Neural cell (in vitro differentiated cells): ENCODE data around the gene SH3YL1. TPM values are rescaled to one million over a fixed set of nuclear protein-coding genes. Genes with fewer than 3 reads are reported as not detected.

Experiments
- H2AFZ ChIP-seq: fragments of 200-600, 300-800 bp; sonication (generic), shearing (Covaris generic); 2 replicates; pipeline ENCODE4 v1.6.0; 2014; ENCODE audit warnings: low read depth, mild to moderate bottlenecking, antibody characterized with exemption, low read length, moderate library complexity
- H3F3A ChIP-seq: fragments of 200-600 bp; shearing (Covaris generic); 2 replicates; pipeline ENCODE4 v1.6.1; 2016; ENCODE audit warnings: mild to moderate bottlenecking, moderate library complexity, mixed read lengths, antibody characterized with exemption, low read length; ENCODE audit not compliant: insufficient read depth, poor library complexity, severe bottlenecking
- H3K27ac ChIP-seq: fragments of 200-600, 300-800 bp; sonication (generic), shearing (Covaris generic); 2 replicates; pipeline ENCODE4 v1.5.1; 2014; ENCODE audit warnings: mild to moderate bottlenecking, low read length, moderate library complexity
- H3K27me3 ChIP-seq: fragments of 300-800, 200-600 bp; sonication (generic), shearing (Covaris generic); 2 replicates; pipeline ENCODE4 v1.6.0; 2014; ENCODE audit warnings: mild to moderate bottlenecking, low read depth, low read length, moderate library complexity; ENCODE audit not compliant: insufficient read depth
- H3K36me3 ChIP-seq: fragments of 300-800, 200-600 bp; sonication (generic), shearing (Covaris generic); 2 replicates; pipeline ENCODE4 v1.5.1; 2014; ENCODE audit warnings: mild to moderate bottlenecking, antibody characterized with exemption, low read length, moderate library complexity; ENCODE audit not compliant: insufficient read depth
- H3K4me2 ChIP-seq: fragments of 300-800, 200-600 bp; sonication (generic), shearing (Covaris generic); 2 replicates; pipeline ENCODE4 v1.6.0; 2014; ENCODE audit warnings: mild to moderate bottlenecking, low read length
- H3K4me3 ChIP-seq: fragments of 300-800, 200-600 bp; sonication (generic), shearing (Covaris generic); 2 replicates; pipeline ENCODE4 v1.5.1; 2014; ENCODE audit warnings: mild to moderate bottlenecking, low read length, moderate library complexity
- H3K79me2 ChIP-seq: fragments of 200-600 bp; shearing (Covaris generic); replicated peaks from 2 replicates; pipeline ENCODE4 v1.6.0; 2014; ENCODE audit warnings: mild to moderate bottlenecking, low read length, moderate library complexity; ENCODE audit not compliant: insufficient read depth
- H3K9ac ChIP-seq: fragments of 300-800, 200-600 bp; sonication (generic), shearing (Covaris generic); 2 replicates; pipeline ENCODE4 v1.6.1; 2016; ENCODE audit warnings: mild to moderate bottlenecking, low read length, mixed read lengths
- H3K9me2 ChIP-seq: fragments of 200-600 bp; shearing (Covaris generic); 2 replicates; pipeline ENCODE4 v1.6.1; 2016; ENCODE audit warnings: mild to moderate bottlenecking, low read length, mixed read lengths; ENCODE audit not compliant: insufficient read depth
- H3K9me3 ChIP-seq: fragments of 200-600, 300-800 bp; sonication (generic), shearing (Covaris generic); 2 replicates; pipeline ENCODE4 v1.6.1; 2016; ENCODE audit warnings: mild to moderate bottlenecking, mixed run types, low read length, moderate library complexity, mixed read lengths
- H4K20me1 ChIP-seq: fragments of 200-600 bp; shearing (Covaris generic); 2 replicates; pipeline ENCODE4 v1.6.1; 2016; ENCODE audit warnings: mild to moderate bottlenecking, mixed run types; ENCODE audit not compliant: insufficient read depth
- CTCF ChIP-seq: fragments of 450-650 bp; IDR thresholded peaks from 2 replicates; pipeline ENCODE4 v1.5.1; 2014; ENCODE audit warnings: antibody characterized with exemption, mild to moderate bottlenecking, moderate library complexity; ENCODE audit not compliant: poor library complexity, severe bottlenecking
- EP300 ChIP-seq: fragments of 450-650 bp; conservative IDR thresholded peaks from 2 replicates; pipeline ENCODE4 v1.6.1; 2014; ENCODE audit warnings: antibody characterized with exemption, mild to moderate bottlenecking, moderate library complexity; ENCODE audit not compliant: poor library complexity, severe bottlenecking
- EZH2 ChIP-seq: fragments of 200-600, 300-800 bp; shearing (Covaris generic), sonication (generic); IDR thresholded peaks from 2 replicates; pipeline ENCODE4 v1.6.1; 2014; ENCODE audit warnings: antibody characterized with exemption, low read length, borderline replicate concordance, mild to moderate bottlenecking; ENCODE audit not compliant: insufficient read depth, poor library complexity, severe bottlenecking
- MXI1 ChIP-seq: fragments of 450-650 bp; conservative IDR thresholded peaks from 2 replicates; pipeline ENCODE4 v1.6.1; 2014; ENCODE audit warnings: antibody characterized with exemption, mild to moderate bottlenecking; ENCODE audit not compliant: poor library complexity, severe bottlenecking
- POLR2AphosphoS5 ChIP-seq: IDR thresholded peaks from 2 replicates; pipeline ENCODE4 v1.6.1; 2012
- RAD21 ChIP-seq: fragments of 450-650 bp; conservative IDR thresholded peaks from 2 replicates; pipeline ENCODE4 v1.6.1; 2014; ENCODE audit warnings: antibody characterized with exemption, mild to moderate bottlenecking, moderate library complexity
- SMC3 ChIP-seq: fragments of 450-650 bp; conservative IDR thresholded peaks from 2 replicates; pipeline ENCODE4 v1.6.1; 2014; ENCODE audit warnings: antibody characterized with exemption, mild to moderate bottlenecking, moderate library complexity; ENCODE audit not compliant: poor library complexity
- TAF1 ChIP-seq: IDR thresholded peaks from 2 replicates; pipeline ENCODE4 v1.6.1; 2012; ENCODE audit warnings: low read depth
- polyA plus RNA-seq: library from polyadenylated mRNA; depleted of rRNA; stranded (reverse); fragments of >200 nt; gene quantifications from 2 replicates; pipeline ENCODE4 v1.2.3, GENCODE V29; 2014
- TF ChIP-seq, protein P1 (sequence below): IDR thresholded peaks from 2 replicates; pipeline ENCODE4 v1.6.1; 2012; ENCODE audit warnings: borderline replicate concordance

The SH3YL1 gene
- polyA plus RNA-seq, 1 donor from 2014 or later, result 70.6 TPM

GRCh38 chr2:273333-273732, 9.5 kb upstream of the SH3YL1 start:
- H3K27ac ChIP-seq, result no peak overlapping the region
- H2AFZ ChIP-seq, result no peak overlapping the region
- peaks cover 46% of the 10 kb centered on the region for H3K79me2 ChIP-seq
- H3K36me3 ChIP-seq, result no peaks in the 10 kb centered on the region
- H4K20me1 ChIP-seq, result peaks cover 3% of the 10 kb centered on the region
- no peaks in the 10 kb centered on the region for H3K27me3 ChIP-seq
- no peaks in the 10 kb centered on the region for H3K9me2 ChIP-seq
- no peak overlapping the region for H3K4me2 ChIP-seq
- H3F3A ChIP-seq, result no peaks in the 10 kb centered on the region
- TF ChIP-seq SMC3, result no peak
- no peak for TF ChIP-seq RAD21
- no peak for TF ChIP-seq POLR2AphosphoS5
- TF ChIP-seq TAF1, result no peak
- no peak for TF ChIP-seq MXI1
- no peak for TF ChIP-seq CTCF
- TF ChIP-seq EZH2, result no peak
- TF ChIP-seq, protein P1, sequence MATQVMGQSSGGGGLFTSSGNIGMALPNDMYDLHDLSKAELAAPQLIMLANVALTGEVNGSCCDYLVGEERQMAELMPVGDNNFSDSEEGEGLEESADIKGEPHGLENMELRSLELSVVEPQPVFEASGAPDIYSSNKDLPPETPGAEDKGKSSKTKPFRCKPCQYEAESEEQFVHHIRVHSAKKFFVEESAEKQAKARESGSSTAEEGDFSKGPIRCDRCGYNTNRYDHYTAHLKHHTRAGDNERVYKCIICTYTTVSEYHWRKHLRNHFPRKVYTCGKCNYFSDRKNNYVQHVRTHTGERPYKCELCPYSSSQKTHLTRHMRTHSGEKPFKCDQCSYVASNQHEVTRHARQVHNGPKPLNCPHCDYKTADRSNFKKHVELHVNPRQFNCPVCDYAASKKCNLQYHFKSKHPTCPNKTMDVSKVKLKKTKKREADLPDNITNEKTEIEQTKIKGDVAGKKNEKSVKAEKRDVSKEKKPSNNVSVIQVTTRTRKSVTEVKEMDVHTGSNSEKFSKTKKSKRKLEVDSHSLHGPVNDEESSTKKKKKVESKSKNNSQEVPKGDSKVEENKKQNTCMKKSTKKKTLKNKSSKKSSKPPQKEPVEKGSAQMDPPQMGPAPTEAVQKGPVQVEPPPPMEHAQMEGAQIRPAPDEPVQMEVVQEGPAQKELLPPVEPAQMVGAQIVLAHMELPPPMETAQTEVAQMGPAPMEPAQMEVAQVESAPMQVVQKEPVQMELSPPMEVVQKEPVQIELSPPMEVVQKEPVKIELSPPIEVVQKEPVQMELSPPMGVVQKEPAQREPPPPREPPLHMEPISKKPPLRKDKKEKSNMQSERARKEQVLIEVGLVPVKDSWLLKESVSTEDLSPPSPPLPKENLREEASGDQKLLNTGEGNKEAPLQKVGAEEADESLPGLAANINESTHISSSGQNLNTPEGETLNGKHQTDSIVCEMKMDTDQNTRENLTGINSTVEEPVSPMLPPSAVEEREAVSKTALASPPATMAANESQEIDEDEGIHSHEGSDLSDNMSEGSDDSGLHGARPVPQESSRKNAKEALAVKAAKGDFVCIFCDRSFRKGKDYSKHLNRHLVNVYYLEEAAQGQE, result no peak
- no peak for TF ChIP-seq EP300
- no peak overlapping the region for H3K4me3 ChIP-seq
- H3K9me3 ChIP-seq, result no peaks in the 10 kb centered on the region
- no peak overlapping the region for H3K9ac ChIP-seq

DNA sequence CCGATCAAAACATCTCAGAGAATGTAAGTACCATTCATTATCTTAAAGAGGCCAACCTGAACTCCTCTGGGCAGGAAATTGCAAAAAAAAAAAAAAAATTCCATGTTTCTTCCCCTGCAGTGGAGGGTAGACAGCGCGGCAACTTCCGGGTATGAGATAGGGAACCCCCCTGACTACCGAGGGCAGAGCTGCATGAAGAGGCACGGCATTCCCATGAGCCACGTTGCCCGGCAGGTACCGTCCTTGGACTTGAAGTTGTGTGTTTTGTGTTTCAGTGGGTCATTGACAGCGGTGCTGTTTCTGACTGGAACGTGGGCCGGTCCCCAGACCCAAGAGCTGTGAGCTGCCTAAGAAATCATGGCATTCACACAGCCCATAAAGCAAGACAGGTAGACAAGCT, 8.1 kb upstream of the SH3YL1 start:
- H3K9me2 ChIP-seq, result no peaks in the 10 kb centered on the region
- H3K27ac ChIP-seq, result no peak overlapping the region
- peaks cover 3% of the 10 kb centered on the region for H4K20me1 ChIP-seq
- no peak overlapping the region for H2AFZ ChIP-seq
- no peaks in the 10 kb centered on the region for H3K36me3 ChIP-seq
- no peaks in the 10 kb centered on the region for H3F3A ChIP-seq
- no peak overlapping the region for H3K9ac ChIP-seq
- no peaks in the 10 kb centered on the region for H3K27me3 ChIP-seq
- no peak overlapping the region for H3K4me2 ChIP-seq
- no peak overlapping the region for H3K4me3 ChIP-seq
- TF ChIP-seq MXI1, result no peak
- TF ChIP-seq EP300, result no peak
- no peak for TF ChIP-seq EZH2
- TF ChIP-seq, protein P1, result no peak
- no peak for TF ChIP-seq SMC3
- TF ChIP-seq TAF1, result no peak
- TF ChIP-seq POLR2AphosphoS5, result no peak
- no peak for TF ChIP-seq RAD21
- TF ChIP-seq CTCF, result no peak
- no peaks in the 10 kb centered on the region for H3K9me3 ChIP-seq
- peaks cover 61% of the 10 kb centered on the region for H3K79me2 ChIP-seq
